Right lobe of liver (tissue), 4 donors: ENCODE results near the gene EPM2AIP1.
A peak's percentile ranks its signal among the peaks of the same experiment; 100 is the strongest.

Experiments used
- POLR2A ChIP-seq: fragments of 450-650 bp; IDR thresholded peaks from one replicate; pipeline ENCODE4 v1.6.1; 2017; ENCODE audit warnings: antibody characterized with exemption, mild to moderate bottlenecking
- TF ChIP-seq, protein P1 (sequence below), 4 donors: fragments of 200-600 bp in 3 of 4; fragments of 450-650 bp in 1 of 4; IDR thresholded peaks; one replicate each; pipeline versions ENCODE4 v1.5.1 to v1.8.0; 2016 to 2022; ENCODE audit warnings: antibody characterized with exemption in 4 of 4, mild to moderate bottlenecking in 2 of 4
- donor health status: DM: no; HTN: no; CAD: no.
- donor health status: DM: no; HTN: no; CAD: no.
- donor health status: DM: no; HTN: yes; CAD: no.

DNA sequence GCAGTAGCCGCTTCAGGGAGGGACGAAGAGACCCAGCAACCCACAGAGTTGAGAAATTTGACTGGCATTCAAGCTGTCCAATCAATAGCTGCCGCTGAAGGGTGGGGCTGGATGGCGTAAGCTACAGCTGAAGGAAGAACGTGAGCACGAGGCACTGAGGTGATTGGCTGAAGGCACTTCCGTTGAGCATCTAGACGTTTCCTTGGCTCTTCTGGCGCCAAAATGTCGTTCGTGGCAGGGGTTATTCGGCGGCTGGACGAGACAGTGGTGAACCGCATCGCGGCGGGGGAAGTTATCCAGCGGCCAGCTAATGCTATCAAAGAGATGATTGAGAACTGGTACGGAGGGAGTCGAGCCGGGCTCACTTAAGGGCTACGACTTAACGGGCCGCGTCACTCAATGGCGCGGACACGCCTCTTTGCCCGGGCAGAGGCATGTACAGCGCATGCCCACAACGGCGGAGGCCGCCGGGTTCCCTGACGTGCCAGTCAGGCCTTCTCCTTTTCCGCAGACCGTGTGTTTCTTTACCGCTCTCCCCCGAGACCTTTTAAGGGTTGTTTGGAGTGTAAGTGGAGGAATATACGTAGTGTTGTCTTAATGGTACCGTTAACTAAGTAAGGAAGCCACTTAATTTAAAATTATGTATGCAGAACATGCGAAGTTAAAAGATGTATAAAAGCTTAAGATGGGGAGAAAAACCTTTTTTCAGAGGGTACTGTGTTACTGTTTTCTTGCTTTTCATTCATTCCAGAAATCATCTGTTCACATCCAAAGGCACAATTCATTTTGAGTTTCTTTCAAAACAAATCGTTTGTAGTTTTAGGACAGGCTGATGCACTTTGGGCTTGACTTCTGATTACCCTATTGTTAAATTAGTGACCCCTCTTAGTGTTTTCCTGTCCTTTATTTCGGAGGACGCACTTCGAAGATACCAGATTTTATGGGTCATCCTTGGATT is 674 bp upstream of the EPM2AIP1 start, which contains the start of gene MLH1:
- TF ChIP-seq, protein P1, sequence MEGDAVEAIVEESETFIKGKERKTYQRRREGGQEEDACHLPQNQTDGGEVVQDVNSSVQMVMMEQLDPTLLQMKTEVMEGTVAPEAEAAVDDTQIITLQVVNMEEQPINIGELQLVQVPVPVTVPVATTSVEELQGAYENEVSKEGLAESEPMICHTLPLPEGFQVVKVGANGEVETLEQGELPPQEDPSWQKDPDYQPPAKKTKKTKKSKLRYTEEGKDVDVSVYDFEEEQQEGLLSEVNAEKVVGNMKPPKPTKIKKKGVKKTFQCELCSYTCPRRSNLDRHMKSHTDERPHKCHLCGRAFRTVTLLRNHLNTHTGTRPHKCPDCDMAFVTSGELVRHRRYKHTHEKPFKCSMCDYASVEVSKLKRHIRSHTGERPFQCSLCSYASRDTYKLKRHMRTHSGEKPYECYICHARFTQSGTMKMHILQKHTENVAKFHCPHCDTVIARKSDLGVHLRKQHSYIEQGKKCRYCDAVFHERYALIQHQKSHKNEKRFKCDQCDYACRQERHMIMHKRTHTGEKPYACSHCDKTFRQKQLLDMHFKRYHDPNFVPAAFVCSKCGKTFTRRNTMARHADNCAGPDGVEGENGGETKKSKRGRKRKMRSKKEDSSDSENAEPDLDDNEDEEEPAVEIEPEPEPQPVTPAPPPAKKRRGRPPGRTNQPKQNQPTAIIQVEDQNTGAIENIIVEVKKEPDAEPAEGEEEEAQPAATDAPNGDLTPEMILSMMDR (IDR thresholded peaks at IDR 0.05) = no peak
- peak; percentile 78 for TF ChIP-seq POLR2A
